H1 (cell line): ENCODE results near the gene TSPAN15. TPM values are rescaled to one million over a fixed set of nuclear protein-coding genes. Genes with fewer than 3 reads are reported as not detected.

Source experiments
- CHD1 ChIP-seq: IDR thresholded peaks from 2 replicates; pipeline ENCODE4 v1.6.1; 2012; ENCODE audit warnings: low read depth, low read length, improper control_type of control experiment
- KDM5A ChIP-seq: fragments of 200-600 bp; IDR thresholded peaks from 2 replicates; pipeline ENCODE4 v1.7.1; 2012; ENCODE audit warnings: mild to moderate bottlenecking, low read length, inconsistent platforms, mixed read lengths
- MAX ChIP-seq: IDR thresholded peaks from 2 replicates; pipeline ENCODE4 v1.6.1; 2012; ENCODE audit warnings: inconsistent platforms
- POU5F1 ChIP-seq: IDR thresholded peaks from 2 replicates; pipeline ENCODE4 v1.6.1; 2011; ENCODE audit warnings: low read depth, mild to moderate bottlenecking, low read length, moderate library complexity
- SP1 ChIP-seq: IDR thresholded peaks from 2 replicates; pipeline ENCODE4 v1.6.1; 2011; ENCODE audit warnings: low read depth, low read length
- SP2 ChIP-seq: IDR thresholded peaks from 2 replicates; pipeline ENCODE4 v1.6.1; 2012; ENCODE audit warnings: mild to moderate bottlenecking, low read length, inconsistent platforms
- TEAD4 ChIP-seq: IDR thresholded peaks from 2 replicates; pipeline ENCODE4 v1.6.1; 2012; ENCODE audit warnings: low read depth, low read length, inconsistent platforms, mixed read lengths
- polyA plus RNA-seq, 7 experiments: library from polyadenylated mRNA; depleted of rRNA in 3 of 7; stranded (reverse) in 5 of 7; unstranded in 2 of 7; fragments of >200 nt in 5 of 7; fragments of 200-250 nt in 2 of 7; gene quantifications; 1 replicate in 5 of 7; 2 replicates in 1 of 7; 4 replicates in 1 of 7; pipeline versions ENCODE4 v1.2.1 to v1.2.3, GENCODE V29; 2011 to 2013; ENCODE audit warnings: missing spikeins in 2 of 7, mixed read lengths in 2 of 7
- total RNA-seq: library from RNA; stranded (reverse); fragmentation: NEBNext Ultra II Directional; extraction: Animal tissue kit (Norgen Biotek cat#: 25700); gene quantifications from 2 replicates; pipeline ENCODE4 v1.2.1, GENCODE V29; 2021

The TSPAN15 gene
- total and polyA plus RNA-seq, 2 of the 8 experiments (the other 6 are each of a cell fraction or from before 2014, with no cell fraction given) = 9.7 to 20.0 TPM

GRCh38 chr10:69479240-69480067 is 28.2 kb downstream of the TSPAN15 start (continued):
- TF ChIP-seq MAX (no peak), KDM5A (no peak), SP1 (no peak), POU5F1 (no peak), SP2 (no peak), CHD1 (no peak), TEAD4 (no peak)
